Suprapubic skin (tissue), 4 donors: ENCODE measurements around the gene ACSF2.

Source experiments
- CTCF ChIP-seq, 2 donors: fragments of 200-600 bp in 1 of 2; fragments of 450-650 bp in 1 of 2; sonication (generic) in 1 of 2; IDR thresholded peaks; one replicate each; pipeline ENCODE4 v1.5.1; 2016 to 2019; ENCODE audit warnings: antibody characterized with exemption in 2 of 2, mild to moderate bottlenecking in 1 of 2, moderate library complexity in 1 of 2
- EP300 ChIP-seq: sonication (generic); formaldehyde crosslinking; IDR thresholded peaks from one replicate; pipeline ENCODE4 v1.6.1; 2017; ENCODE audit warnings: antibody characterized with exemption
- POLR2A ChIP-seq, 2 donors: fragments of 450-650 bp; IDR thresholded peaks; one replicate each; pipeline ENCODE4 v1.6.1; 2017; ENCODE audit warnings: antibody characterized with exemption in 2 of 2, mild to moderate bottlenecking in 2 of 2, moderate library complexity in 2 of 2
- POLR2AphosphoS5 ChIP-seq, 3 donors: sonication (generic); formaldehyde crosslinking; IDR thresholded peaks; one replicate each; pipeline ENCODE4 v1.6.1; 2017; ENCODE audit warnings: antibody characterized with exemption in 3 of 3

GRCh38 chr17:50386510-50386909, 39.5 kb upstream of the ACSF2 start:
- TF ChIP-seq CTCF (IDR thresholded peaks at IDR 0.05) = no peak
- TF ChIP-seq POLR2A (IDR thresholded peaks at IDR 0.05) = no peak
- no peak for TF ChIP-seq EP300
- no peak for TF ChIP-seq POLR2AphosphoS5 (IDR thresholded peaks at IDR 0.05)
